ENCODE results near the gene C10orf95.

GRCh38 chr10:102492344-102492939, 41.1 kb upstream of the C10orf95 start:
- TF ChIP-seq EZH2 (IDR thresholded peaks at IDR 0.05; ENCODE audit: insufficient read depth, poor library complexity, severe bottlenecking): no peak
- TF ChIP-seq EZH2phosphoT487 (IDR thresholded peaks at IDR 0.05; ENCODE audit: insufficient read depth, low read depth): no peak
